NT2/D1 (cell line): ENCODE measurements around the gene AKR1D1.
"Not testable (repeated sequence)": the region's sequence is repeated elsewhere in the genome, so short reads cannot be mapped to it uniquely, and the experiment has no call there.

ENCODE experiments used
- SUZ12 ChIP-seq: IDR thresholded peaks from 2 replicates; pipeline ENCODE4 v1.6.1; 2011; ENCODE audit not compliant: insufficient read length, insufficient read depth; ENCODE audit errors: extremely low read depth
- ZNF274 ChIP-seq: IDR thresholded peaks from 2 replicates; pipeline ENCODE4 v1.6.1; 2011; ENCODE audit warnings: mild to moderate bottlenecking, low read depth, low read length

- TF ChIP-seq ZNF274, SUZ12: not testable (repeated sequence)
Measured at GRCh38 chr7:138040063-138040462, 36.2 kb upstream of the AKR1D1 start.
